Subcutaneous preadipocyte (primary cell): ENCODE data around the gene RTN4R. TPM values are rescaled to one million over a fixed set of nuclear protein-coding genes. Genes with fewer than 3 reads are reported as not detected.

ENCODE experiments used
- small RNA-seq: library from RNA; depleted of rRNA; stranded (forward); fragments of <200 nt; gene quantifications from one replicate; pipeline ENCODE3, GENCODE V24; 2012
- total RNA-seq: library from RNA; depleted of rRNA; stranded (reverse); fragments of >200 nt; gene quantifications from 2 replicates; pipeline ENCODE4 v1.2.3, GENCODE V29; 2012

RTN4R gene
- 0.59 TPM in 1 of 2 replicates, not detected in the other for total RNA-seq

GRCh38 chr22:20268279-20269012 lies at the start of gene RTN4R:
Gene RTN4R (minus strand): TSS chr22:20268318. CDS start chr22:20268092, 226 bp downstream.

Small RNA genes within 50 kb of the gene (small RNA-seq; reads per million reads assigned to genes)
- 0.16 reads per million for gene MIR1286

Other genes with a start within 250 kb of the RTN4R start
- gene TANGO2, start 247.2 kb downstream of the RTN4R start, total RNA-seq, result 28.7 and 31.5 TPM in 2 replicates
- gene DGCR8, start 188.1 kb downstream of the RTN4R start, total RNA-seq, result 17.6 and 30.1 TPM in 2 replicates
- 221 and 271 TPM in 2 replicates for gene RANBP1, start 152.2 kb downstream of the RTN4R start, total RNA-seq
- 50.3 and 52.8 TPM in 2 replicates for gene TRMT2A, start 151.1 kb downstream of the RTN4R start, total RNA-seq
- gene ZDHHC8, start 136.5 kb downstream of the RTN4R start, total RNA-seq, result 9.6 and 14.9 TPM in 2 replicates
- 0.37 and 2.2 TPM in 2 replicates for gene CCDC188, start 117.3 kb downstream of the RTN4R start, total RNA-seq
- 35.0 and 41.5 TPM in 2 replicates for gene DGCR6L, start 51.7 kb upstream of the RTN4R start, total RNA-seq
- 5.5 and 7.0 TPM in 2 replicates for gene ZNF74, start 125.8 kb upstream of the RTN4R start, total RNA-seq
- gene SCARF2, start 169.5 kb upstream of the RTN4R start, total RNA-seq, result 8.0 and 9.6 TPM in 2 replicates
- 19.8 and 22.5 TPM in 2 replicates for gene KLHL22, start 227.5 kb upstream of the RTN4R start, total RNA-seq
- gene MED15, start 239.3 kb upstream of the RTN4R start, total RNA-seq, result 39.3 and 52.4 TPM in 2 replicates